HepG2 (cell line): Measurements from ENCODE around the gene BICDL2. TPM values are rescaled to one million over a fixed set of nuclear protein-coding genes. Genes with fewer than 3 reads are reported as not detected.

Experiments
- ATF7-NPFF ChIP-seq: sonication (generic); formaldehyde crosslinking; IDR thresholded peaks from 2 replicates; pipeline ENCODE4 v1.8.1; 2023; ENCODE audit warnings: mild to moderate bottlenecking, low read depth, missing genetic modification reagents, moderate library complexity
- DPF2 ChIP-seq: sonication (generic); formaldehyde crosslinking; IDR thresholded peaks from 2 replicates; pipeline ENCODE4 v1.4.0; 2020; ENCODE audit warnings: mild to moderate bottlenecking, low read depth, missing genetic modification reagents, borderline replicate concordance
- FOXK1 ChIP-seq: sonication (generic); formaldehyde crosslinking; IDR thresholded peaks from 2 replicates; pipeline ENCODE4 v1.4.0; 2020; ENCODE audit warnings: low read depth, missing genetic modification reagents, borderline replicate concordance
- HMGA1 ChIP-seq: sonication (generic); formaldehyde crosslinking; conservative IDR thresholded peaks from 2 replicates; pipeline ENCODE4 v1.4.0; 2020; ENCODE audit warnings: missing genetic modification reagents
- ISL2 ChIP-seq: sonication (generic); formaldehyde crosslinking; IDR thresholded peaks from 2 replicates; pipeline ENCODE4 v1.5.0; 2020; ENCODE audit warnings: missing genetic modification reagents
- KLF15 ChIP-seq: sonication (generic); formaldehyde crosslinking; IDR thresholded peaks from 2 replicates; pipeline ENCODE4 v1.8.1; 2023; ENCODE audit warnings: borderline replicate concordance, mild to moderate bottlenecking, inconsistent platforms, missing genetic modification reagents, mixed read lengths
- KLF16 ChIP-seq, 2 experiments: sonication (generic) in 1 of 2; formaldehyde crosslinking in 1 of 2; IDR thresholded peaks; 2 replicates each; pipeline versions ENCODE4 v1.6.1 to v1.8.0; 2016 to 2023; ENCODE audit warnings: missing genetic modification reagents in 2 of 2, missing compliant biosample characterization in 1 of 2
- KLF6 ChIP-seq: IDR thresholded peaks from 2 replicates; pipeline ENCODE4 v1.8.0; 2016; ENCODE audit warnings: missing biosample characterization, missing genetic modification reagents
- REL ChIP-seq: sonication (generic); formaldehyde crosslinking; conservative IDR thresholded peaks from 2 replicates; pipeline ENCODE4 v1.8.0; 2022; ENCODE audit warnings: mild to moderate bottlenecking, missing genetic modification reagents, moderate library complexity
- RFXAP ChIP-seq: sonication (generic); formaldehyde crosslinking; IDR thresholded peaks from 2 replicates; pipeline ENCODE4 v1.4.0; 2020; ENCODE audit warnings: missing genetic modification reagents, borderline replicate concordance
- SALL2 ChIP-seq: sonication (generic); formaldehyde crosslinking; IDR thresholded peaks from 2 replicates; pipeline ENCODE4 v1.8.1; 2023; ENCODE audit warnings: mild to moderate bottlenecking, missing genetic modification reagents, inconsistent platforms
- SAP130 ChIP-seq: IDR thresholded peaks from 2 replicates; pipeline ENCODE4 v1.6.1; 2016; ENCODE audit warnings: low read depth
- SIN3A ChIP-seq: IDR thresholded peaks from 2 replicates; pipeline ENCODE4 v1.6.1; 2011; ENCODE audit warnings: low read depth, mild to moderate bottlenecking, control low read depth, low read length, borderline replicate concordance
- U2AF2 ChIP-seq: fragments of 200-400 bp; formaldehyde crosslinking; IDR thresholded peaks from 2 replicates; pipeline ENCODE4 v1.6.1; 2017; ENCODE audit warnings: low read depth, mild to moderate bottlenecking, low read length
- YEATS4 ChIP-seq: sonication (generic); formaldehyde crosslinking; IDR thresholded peaks from 2 replicates; pipeline ENCODE4 v1.4.0; 2020; ENCODE audit warnings: missing genetic modification reagents, borderline replicate concordance
- ZBTB49 ChIP-seq: sonication (generic); formaldehyde crosslinking; IDR thresholded peaks from 2 replicates; pipeline ENCODE4 v1.4.0; 2020; ENCODE audit warnings: missing genetic modification reagents, borderline replicate concordance
- ZHX2 ChIP-seq, 2 experiments: sonication (generic) in 1 of 2; formaldehyde crosslinking in 1 of 2; IDR thresholded peaks; 2 replicates each; pipeline versions ENCODE4 v1.6.1 to v1.9.0; 2014 to 2022; ENCODE audit warnings: antibody characterized with exemption in 1 of 2, borderline replicate concordance in 1 of 2, inconsistent platforms in 1 of 2, low read depth in 1 of 2, missing genetic modification reagents in 1 of 2
- ZNF331 ChIP-seq: sonication (generic); formaldehyde crosslinking; IDR thresholded peaks from 2 replicates; pipeline ENCODE4 v1.4.0; 2020; ENCODE audit warnings: missing genetic modification reagents
- ZNF672 ChIP-seq: sonication (generic); formaldehyde crosslinking; IDR thresholded peaks from 2 replicates; pipeline ENCODE4 v1.8.1; 2022; ENCODE audit warnings: missing genetic modification reagents
- polyA plus RNA-seq, 8 experiments: library from polyadenylated mRNA; depleted of rRNA in 3 of 8; stranded (reverse) in 7 of 8; unstranded in 1 of 8; fragments of >200 nt; fragmentation: Illumina TruSeq in 4 of 8; extraction: Trizol in 4 of 8; gene quantifications; 2 replicates each; pipeline versions ENCODE4 v1.2.1 to v1.2.3, GENCODE V29; 2011 to 2016; ENCODE audit warnings: low read depth in 4 of 8, missing spikeins in 1 of 8, mixed read lengths in 1 of 8; ENCODE audit not compliant: insufficient read depth in 1 of 8
- total RNA-seq, 5 experiments: library from RNA; depleted of rRNA; stranded (reverse); fragments of >200 nt; fragmentation: Illumina TruSeq; extraction: Trizol; gene quantifications; 2 replicates each; pipeline ENCODE4 v1.2.3, GENCODE V29; 2016; ENCODE audit warnings: low read depth in 1 of 5
- TF ChIP-seq, protein P1 (sequence below), 2 experiments: sonication (generic) in 1 of 2; formaldehyde crosslinking in 1 of 2; IDR thresholded peaks; 2 replicates each; pipeline versions ENCODE4 v1.4.0 to v1.6.1; 2018 to 2020; ENCODE audit warnings: missing genetic modification reagents in 2 of 2, borderline replicate concordance in 1 of 2, low read depth in 1 of 2, mild to moderate bottlenecking in 1 of 2, missing biosample characterization in 1 of 2

Gene BICDL2
- total and polyA plus RNA-seq, 2 of the 13 experiments (the other 11 are each of a cell fraction or from before 2014, with no cell fraction given) = 0.12 TPM; not detected in 1

GRCh38 chr16:3020247-3020603 is 16.5 kb downstream of the BICDL2 start, which contains the start of gene TNFRSF12A (continued):
- TF ChIP-seq SALL2 (peak; percentile 55; the same call in 1 of the 2 replicates), ATF7-NPFF (CRISPR knock-in tag) (peak; percentile 29; the same call in 1 of the 2 replicates), YEATS4 (peak; percentile 36), KLF16 (CRISPR knock-in tag; IDR thresholded peaks at IDR 0.05) (0 out of 4 replicates have a peak, but pooled peaks of 1 of the 2 experiments have one; percentile 1), SIN3A (peak; percentile 48; the same call in 1 of the 2 replicates), HMGA1 (CRISPR knock-in tag) (no peak), SAP130 (CRISPR knock-in tag) (0 out of 2 replicates have a peak, but pooled peaks have one; percentile 2), ZHX2 (IDR thresholded peaks at IDR 0.05; ENCODE audit: low read depth) (no peak), ZHX2 (CRISPR knock-in tag; IDR thresholded peaks at IDR 0.05; ENCODE audit: borderline replicate concordance) (no peak), ZBTB49 (CRISPR knock-in tag) (no peak), ISL2 (CRISPR knock-in tag) (no peak), ZNF331 (0 out of 2 replicates have a peak, but pooled peaks have one; percentile 30), REL (0 out of 2 replicates have a peak, but pooled peaks have one; percentile 30), RFXAP (CRISPR knock-in tag) (peak; percentile 23; the same call in 1 of the 2 replicates), ZNF672 (no peak), U2AF2 (no peak), FOXK1 (no peak), KLF15 (CRISPR knock-in tag) (no peak; the same call in 1 of the 2 replicates), DPF2 (CRISPR knock-in tag) (no peak), KLF6 (CRISPR knock-in tag) (peak; percentile 78)
- TF ChIP-seq, protein P1, sequence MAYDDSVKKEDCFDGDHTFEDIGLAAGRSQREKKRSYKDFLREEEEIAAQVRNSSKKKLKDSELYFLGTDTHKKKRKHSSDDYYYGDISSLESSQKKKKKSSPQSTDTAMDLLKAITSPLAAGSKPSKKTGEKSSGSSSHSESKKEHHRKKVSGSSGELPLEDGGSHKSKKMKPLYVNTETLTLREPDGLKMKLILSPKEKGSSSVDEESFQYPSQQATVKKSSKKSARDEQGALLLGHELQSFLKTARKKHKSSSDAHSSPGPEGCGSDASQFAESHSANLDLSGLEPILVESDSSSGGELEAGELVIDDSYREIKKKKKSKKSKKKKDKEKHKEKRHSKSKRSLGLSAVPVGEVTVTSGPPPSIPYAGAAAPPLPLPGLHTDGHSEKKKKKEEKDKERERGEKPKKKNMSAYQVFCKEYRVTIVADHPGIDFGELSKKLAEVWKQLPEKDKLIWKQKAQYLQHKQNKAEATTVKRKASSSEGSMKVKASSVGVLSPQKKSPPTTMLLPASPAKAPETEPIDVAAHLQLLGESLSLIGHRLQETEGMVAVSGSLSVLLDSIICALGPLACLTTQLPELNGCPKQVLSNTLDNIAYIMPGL (CRISPR knock-in tag; IDR thresholded peaks at IDR 0.05; ENCODE audit: borderline replicate concordance in 1 of 2, low read depth in 1 of 2) = peak in 1 of 2 experiments; percentile 26; a peak in 1 of 4 replicates
